GM12873 (cell line): ENCODE results near the gene MPPED1.

Experiments
- CTCF ChIP-seq: IDR thresholded peaks from 2 replicates; pipeline ENCODE4 v1.5.1; 2012; ENCODE audit warnings: low read depth, mild to moderate bottlenecking, moderate library complexity, low read length, control low read depth; ENCODE audit not compliant: insufficient read depth; ENCODE audit errors: missing control alignments

MPPED1 gene

DNA sequence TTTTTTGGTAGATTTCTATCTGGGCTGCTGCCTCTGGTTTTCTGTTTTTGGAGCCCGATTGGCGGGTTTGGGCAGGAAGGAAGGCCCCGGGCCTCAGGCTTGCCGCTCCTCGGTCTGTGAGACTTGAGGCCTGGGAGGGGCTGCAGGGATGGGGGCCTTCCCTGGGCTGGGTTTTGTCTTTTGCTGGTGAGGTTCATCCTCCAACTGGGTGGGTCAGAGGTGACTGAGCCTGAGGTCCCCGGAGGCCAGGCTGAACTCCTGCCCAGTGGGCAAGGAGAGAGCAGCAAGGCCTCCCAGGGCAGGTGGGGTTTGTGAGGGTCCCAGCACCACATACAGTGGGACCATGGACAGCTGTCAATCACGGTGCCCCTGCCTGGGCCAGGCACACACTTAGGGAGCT lies 15.0 kb downstream of the MPPED1 start:
- no peak for TF ChIP-seq CTCF

- no peak for TF ChIP-seq CTCF
These were observed 15.6 kb downstream of the MPPED1 start for GRCh38 chr22:43427296-43428004.

DNA sequence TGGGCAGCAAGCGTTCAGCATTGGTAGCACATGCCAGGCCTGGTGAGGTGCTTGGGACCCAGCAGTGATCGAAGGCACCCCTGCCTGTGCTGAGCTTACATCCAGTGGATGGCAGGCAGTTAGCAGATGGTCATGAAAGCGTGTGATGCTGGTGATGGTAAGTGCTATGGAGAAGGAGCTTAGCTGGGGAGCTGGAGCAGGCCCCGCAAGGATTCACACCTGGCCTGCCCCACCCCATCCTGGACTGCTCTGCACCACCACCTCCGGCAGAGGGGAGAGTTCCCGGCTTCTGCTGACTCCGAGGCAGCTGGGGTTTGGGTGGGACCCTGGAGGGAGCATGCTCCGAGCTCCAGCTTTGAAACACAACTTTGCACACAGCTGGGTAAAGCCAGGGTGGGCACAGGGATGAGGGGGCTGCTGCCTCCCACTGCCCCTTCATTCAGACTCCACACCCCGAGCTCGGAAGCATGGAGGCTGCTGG lies 16.2 kb downstream of the MPPED1 start:
- TF ChIP-seq CTCF: no peak

DNA sequence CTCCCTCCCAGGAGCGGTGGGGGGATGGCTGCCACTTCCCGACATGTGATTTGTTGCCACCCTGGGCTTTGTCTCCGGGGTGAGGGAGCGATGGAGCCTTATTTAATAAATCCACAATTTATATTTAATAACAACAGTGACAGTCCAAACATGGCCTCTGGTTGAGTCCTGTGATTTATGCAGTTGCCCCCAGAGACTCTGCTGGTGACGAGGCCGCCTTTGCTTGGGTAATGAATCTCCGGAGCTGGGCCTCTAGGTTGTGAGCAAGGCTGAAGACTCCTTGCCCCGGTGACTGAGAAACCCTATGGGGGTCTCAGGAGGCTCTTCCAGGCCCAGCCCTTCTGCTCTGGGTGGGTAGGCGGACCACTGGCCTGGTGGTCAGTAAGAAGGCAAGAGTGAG lies 16.7 kb downstream of the MPPED1 start:
- no peak for TF ChIP-seq CTCF

- TF ChIP-seq CTCF: no peak
These were observed 17.6 kb downstream of the MPPED1 start for GRCh38 chr22:43429426-43429825.

- no peak for TF ChIP-seq CTCF
These were observed 20.2 kb downstream of the MPPED1 start for GRCh38 chr22:43431808-43432554.

DNA sequence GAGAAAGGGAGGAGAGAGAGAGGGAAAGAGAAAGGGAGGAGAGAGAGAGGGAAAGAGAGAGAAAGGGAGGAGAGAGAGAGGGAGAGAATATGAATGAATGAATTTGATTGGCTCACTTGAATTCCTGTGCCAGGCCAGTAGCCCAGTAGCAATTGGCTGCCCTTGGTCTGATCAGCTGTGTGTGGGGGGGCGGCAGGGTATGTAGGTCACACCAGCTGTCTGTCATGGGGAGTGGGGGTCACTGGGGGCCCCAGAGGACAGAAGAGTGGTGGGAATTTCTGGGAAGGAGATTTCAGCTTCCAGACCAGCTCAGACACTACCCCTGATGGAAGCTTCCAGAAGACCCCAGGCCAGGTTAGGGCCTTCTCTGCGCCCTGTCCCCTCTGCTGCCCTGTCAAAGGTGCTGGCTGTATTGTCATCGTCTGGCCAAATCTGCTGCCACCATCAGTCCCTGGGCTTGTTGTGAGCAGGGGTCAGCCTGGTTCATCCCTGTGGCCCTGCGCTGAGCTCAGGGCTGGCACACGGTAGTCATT lies 21.1 kb downstream of the MPPED1 start:
- no peak for TF ChIP-seq CTCF
